WTC11 (cell line): Measurements from ENCODE around the gene CREM. TPM values are rescaled to one million over a fixed set of nuclear protein-coding genes. Genes with fewer than 3 reads are reported as not detected.

Experiments used
- ATAC-seq: fragments of 200-7000 bp; cut with Tn5 transposase; 2 replicates; pipeline ENCODE4 v1.10.0; 2021; ENCODE audit warnings: mild to moderate bottlenecking, moderate library complexity
- CTCF ChIA-PET: fragments of 300-600 bp; sonication (Branson Sonifier 250); formaldehyde crosslinking; loops from one replicate; lab custom pipeline; 2021; ENCODE audit warnings: antibody characterized with exemption; lab: Charles Lee
- POLR2A ChIA-PET: fragments of 350-600 bp; sonication (Branson Sonifier 250); formaldehyde crosslinking; loops from one replicate; lab custom pipeline; 2021; ENCODE audit warnings: antibody characterized with exemption; lab: Charles Lee
- DNase-seq: peaks from one replicate; pipeline ENCODE4 v3.0.0; 2021; ENCODE audit warnings: low spot score
- H3K27ac Mint-ChIP-seq: 2 replicates; pipeline ENCODE4 v1.8.0; 2021; ENCODE audit warnings: mixed read lengths
- H3K27me3 Mint-ChIP-seq: 2 replicates; pipeline ENCODE4 v1.8.0; 2021; ENCODE audit warnings: low read depth, mild to moderate bottlenecking, moderate library complexity, mixed read lengths
- H3K36me3 Mint-ChIP-seq: 2 replicates; pipeline ENCODE4 v1.8.0; 2021; ENCODE audit warnings: mixed read lengths
- H3K4me1 Mint-ChIP-seq: 2 replicates; pipeline ENCODE4 v1.8.0; 2022; ENCODE audit warnings: mixed read lengths
- H3K4me3 Mint-ChIP-seq: 2 replicates; pipeline ENCODE4 v1.8.0; 2021; ENCODE audit warnings: mild to moderate bottlenecking, moderate library complexity, mixed read lengths
- H3K9me3 Mint-ChIP-seq: 2 replicates; pipeline ENCODE4 v1.8.0; 2021; ENCODE audit warnings: mixed read lengths
- ELF4 ChIP-seq: sonication (generic); formaldehyde crosslinking; IDR thresholded peaks from 2 replicates; pipeline ENCODE4 v1.8.1; 2022; ENCODE audit warnings: low read depth, mild to moderate bottlenecking, moderate library complexity, missing genetic modification reagents
- EMX1 ChIP-seq: fragments of 250-450 bp; sonication (Bioruptor Pico); IDR thresholded peaks from 2 replicates; pipeline ENCODE4 v1.8.0; 2021; ENCODE audit warnings: mild to moderate bottlenecking
- FOXP1 ChIP-seq: sonication (generic); formaldehyde crosslinking; IDR thresholded peaks from 2 replicates; pipeline ENCODE4 v1.8.0; 2022; ENCODE audit warnings: missing genetic modification reagents, mild to moderate bottlenecking, moderate library complexity, borderline replicate concordance
- IRF2 ChIP-seq: sonication (generic); formaldehyde crosslinking; IDR thresholded peaks from 2 replicates; pipeline ENCODE4 v1.8.0; 2022; ENCODE audit warnings: low read depth, missing genetic modification reagents, borderline replicate concordance
- JUN ChIP-seq: sonication (generic); formaldehyde crosslinking; IDR thresholded peaks from 2 replicates; pipeline ENCODE4 v1.8.0; 2023; ENCODE audit warnings: mild to moderate bottlenecking, missing genetic modification reagents
- MYBL2 ChIP-seq: sonication (generic); formaldehyde crosslinking; IDR thresholded peaks from 2 replicates; pipeline ENCODE4 v1.8.1; 2023; ENCODE audit warnings: mild to moderate bottlenecking, moderate library complexity, missing genetic modification reagents
- OVOL2 ChIP-seq: fragments of 250-450 bp; sonication (Bioruptor Pico); IDR thresholded peaks from 2 replicates; pipeline ENCODE4 v1.9.0; 2021; ENCODE audit warnings: mild to moderate bottlenecking, borderline replicate concordance
- TCF7 ChIP-seq: sonication (generic); formaldehyde crosslinking; IDR thresholded peaks from 2 replicates; pipeline ENCODE4 v1.8.0; 2022; ENCODE audit warnings: mild to moderate bottlenecking, low read depth, missing genetic modification reagents, moderate library complexity
- TEAD1 ChIP-seq: sonication (generic); formaldehyde crosslinking; IDR thresholded peaks from 2 replicates; pipeline ENCODE4 v1.8.0; 2022; ENCODE audit warnings: mild to moderate bottlenecking, missing genetic modification reagents
- ZNF138 ChIP-seq: sonication (generic); formaldehyde crosslinking; conservative IDR thresholded peaks from 2 replicates; pipeline ENCODE4 v1.8.1; 2022; ENCODE audit warnings: mild to moderate bottlenecking, moderate library complexity, missing genetic modification reagents
- ZNF317 ChIP-seq: sonication (generic); formaldehyde crosslinking; IDR thresholded peaks from 2 replicates; pipeline ENCODE4 v1.8.1; 2023; ENCODE audit warnings: low read depth, mild to moderate bottlenecking, moderate library complexity, missing genetic modification reagents, borderline replicate concordance
- ZNF416 ChIP-seq: fragments of 250-450 bp; sonication (Bioruptor Pico); IDR thresholded peaks from 2 replicates; pipeline ENCODE4 v1.9.0; 2021; ENCODE audit warnings: mild to moderate bottlenecking, inconsistent platforms
- total RNA-seq: library from RNA; stranded (reverse); gene quantifications from 3 replicates; pipeline ENCODE4 v1.2.3, GENCODE V29; 2021
- TF ChIP-seq, protein P1 (sequence below): sonication (generic); formaldehyde crosslinking; IDR thresholded peaks from 2 replicates; pipeline ENCODE4 v1.8.1; 2023; ENCODE audit warnings: mild to moderate bottlenecking, missing genetic modification reagents
- TF ChIP-seq, protein P2 (sequence below): sonication (generic); formaldehyde crosslinking; IDR thresholded peaks from 2 replicates; pipeline ENCODE4 v1.8.0; 2022; ENCODE audit warnings: mild to moderate bottlenecking, missing genetic modification reagents
- TF ChIP-seq, protein P3 (sequence below): fragments of 200-600 bp; IDR thresholded peaks from 2 replicates; pipeline ENCODE4 v1.8.0; 2022; ENCODE audit warnings: antibody characterized with exemption
- TF ChIP-seq, protein P4 (sequence below): fragments of 250-450 bp; sonication (Bioruptor Pico); IDR thresholded peaks from 2 replicates; pipeline ENCODE4 v1.9.0; 2021; ENCODE audit warnings: mild to moderate bottlenecking
- TF ChIP-seq, protein P5 (sequence below): fragments of 250-450 bp; sonication (Bioruptor Pico); conservative IDR thresholded peaks from 2 replicates; pipeline ENCODE4 v1.9.0; 2021; ENCODE audit warnings: mild to moderate bottlenecking
- TF ChIP-seq, protein P6 (sequence below): fragments of 250-450 bp; sonication (Bioruptor Pico); IDR thresholded peaks from 2 replicates; pipeline ENCODE4 v1.8.0; 2021; ENCODE audit warnings: mild to moderate bottlenecking
- TF ChIP-seq, protein P7 (sequence below): sonication (generic); formaldehyde crosslinking; IDR thresholded peaks from 2 replicates; pipeline ENCODE4 v1.8.1; 2023; ENCODE audit warnings: mild to moderate bottlenecking, moderate library complexity, missing genetic modification reagents
- TF ChIP-seq, protein P8 (sequence below): sonication (generic); formaldehyde crosslinking; IDR thresholded peaks from 2 replicates; pipeline ENCODE4 v1.8.1; 2022; ENCODE audit warnings: mild to moderate bottlenecking, moderate library complexity, missing genetic modification reagents
- TF ChIP-seq, protein P9 (sequence below): sonication (generic); formaldehyde crosslinking; IDR thresholded peaks from 2 replicates; pipeline ENCODE4 v1.8.0; 2023; ENCODE audit warnings: missing genetic modification reagents

Gene CREM
- total RNA-seq, 1 experiment from 2014 or later: 23.6 TPM

DNA sequence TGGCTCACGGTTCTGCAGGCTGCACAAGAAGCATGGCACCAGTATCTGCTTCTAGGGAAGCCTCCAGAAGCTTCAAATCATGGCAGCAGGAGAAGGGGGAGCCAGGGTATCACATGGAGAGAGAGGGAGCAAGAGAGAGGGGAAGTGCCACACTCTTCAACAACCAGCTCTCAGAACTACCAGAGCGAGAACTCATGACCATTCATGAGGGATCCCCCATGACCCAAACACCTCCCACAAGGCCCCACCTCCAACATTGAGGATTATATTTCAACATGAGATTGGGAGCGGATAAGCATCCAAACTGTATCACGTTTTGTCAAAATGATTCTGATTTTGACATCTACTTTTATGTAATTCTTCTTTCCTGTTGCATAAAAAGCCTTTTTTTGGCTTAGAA lies 38.5 kb downstream of the CREM start (continued):
- TF ChIP-seq, protein P1, sequence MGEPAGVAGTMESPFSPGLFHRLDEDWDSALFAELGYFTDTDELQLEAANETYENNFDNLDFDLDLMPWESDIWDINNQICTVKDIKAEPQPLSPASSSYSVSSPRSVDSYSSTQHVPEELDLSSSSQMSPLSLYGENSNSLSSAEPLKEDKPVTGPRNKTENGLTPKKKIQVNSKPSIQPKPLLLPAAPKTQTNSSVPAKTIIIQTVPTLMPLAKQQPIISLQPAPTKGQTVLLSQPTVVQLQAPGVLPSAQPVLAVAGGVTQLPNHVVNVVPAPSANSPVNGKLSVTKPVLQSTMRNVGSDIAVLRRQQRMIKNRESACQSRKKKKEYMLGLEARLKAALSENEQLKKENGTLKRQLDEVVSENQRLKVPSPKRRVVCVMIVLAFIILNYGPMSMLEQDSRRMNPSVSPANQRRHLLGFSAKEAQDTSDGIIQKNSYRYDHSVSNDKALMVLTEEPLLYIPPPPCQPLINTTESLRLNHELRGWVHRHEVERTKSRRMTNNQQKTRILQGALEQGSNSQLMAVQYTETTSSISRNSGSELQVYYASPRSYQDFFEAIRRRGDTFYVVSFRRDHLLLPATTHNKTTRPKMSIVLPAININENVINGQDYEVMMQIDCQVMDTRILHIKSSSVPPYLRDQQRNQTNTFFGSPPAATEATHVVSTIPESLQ: no peak
- TF ChIP-seq, protein P2, sequence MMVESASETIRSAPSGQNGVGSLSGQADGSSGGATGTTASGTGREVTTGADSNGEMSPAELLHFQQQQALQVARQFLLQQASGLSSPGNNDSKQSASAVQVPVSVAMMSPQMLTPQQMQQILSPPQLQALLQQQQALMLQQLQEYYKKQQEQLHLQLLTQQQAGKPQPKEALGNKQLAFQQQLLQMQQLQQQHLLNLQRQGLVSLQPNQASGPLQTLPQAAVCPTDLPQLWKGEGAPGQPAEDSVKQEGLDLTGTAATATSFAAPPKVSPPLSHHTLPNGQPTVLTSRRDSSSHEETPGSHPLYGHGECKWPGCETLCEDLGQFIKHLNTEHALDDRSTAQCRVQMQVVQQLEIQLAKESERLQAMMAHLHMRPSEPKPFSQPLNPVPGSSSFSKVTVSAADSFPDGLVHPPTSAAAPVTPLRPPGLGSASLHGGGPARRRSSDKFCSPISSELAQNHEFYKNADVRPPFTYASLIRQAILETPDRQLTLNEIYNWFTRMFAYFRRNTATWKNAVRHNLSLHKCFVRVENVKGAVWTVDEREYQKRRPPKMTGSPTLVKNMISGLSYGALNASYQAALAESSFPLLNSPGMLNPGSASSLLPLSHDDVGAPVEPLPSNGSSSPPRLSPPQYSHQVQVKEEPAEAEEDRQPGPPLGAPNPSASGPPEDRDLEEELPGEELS (CRISPR knock-in tag): no peak
- no peak for TF ChIP-seq TCF7 (CRISPR knock-in tag)
- TF ChIP-seq IRF2 (CRISPR knock-in tag): no peak
- TF ChIP-seq OVOL2 (CRISPR knock-in tag): no peak
- no peak for TF ChIP-seq MYBL2
- no peak for TF ChIP-seq ZNF138
- no peak for TF ChIP-seq JUN (CRISPR knock-in tag)
- no peak for TF ChIP-seq EMX1 (CRISPR knock-in tag)

DNA sequence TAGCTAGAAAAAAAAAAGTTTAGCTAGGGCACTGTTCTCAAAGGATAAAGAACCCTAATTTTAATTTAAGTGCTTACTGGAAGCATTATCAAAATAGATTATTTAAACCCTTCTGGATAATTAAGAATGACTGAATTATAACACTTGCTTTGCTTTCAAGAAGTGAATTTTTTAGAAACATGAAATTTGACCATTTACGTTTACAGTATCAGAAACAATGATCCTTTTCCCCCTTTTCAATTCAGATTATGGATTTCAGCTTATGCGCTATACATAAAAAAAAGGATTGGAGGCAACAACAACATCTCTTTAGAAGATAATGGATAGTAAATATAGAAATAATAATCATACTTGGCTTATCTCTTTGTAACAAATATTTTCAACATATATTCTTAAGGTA lies 39.2 kb downstream of the CREM start:
- peaks cover 16% of the 10 kb centered on the region for H3K9me3 Mint-ChIP-seq
- no peak overlapping the region for H3K27ac Mint-ChIP-seq
- TF ChIP-seq, protein P3, sequence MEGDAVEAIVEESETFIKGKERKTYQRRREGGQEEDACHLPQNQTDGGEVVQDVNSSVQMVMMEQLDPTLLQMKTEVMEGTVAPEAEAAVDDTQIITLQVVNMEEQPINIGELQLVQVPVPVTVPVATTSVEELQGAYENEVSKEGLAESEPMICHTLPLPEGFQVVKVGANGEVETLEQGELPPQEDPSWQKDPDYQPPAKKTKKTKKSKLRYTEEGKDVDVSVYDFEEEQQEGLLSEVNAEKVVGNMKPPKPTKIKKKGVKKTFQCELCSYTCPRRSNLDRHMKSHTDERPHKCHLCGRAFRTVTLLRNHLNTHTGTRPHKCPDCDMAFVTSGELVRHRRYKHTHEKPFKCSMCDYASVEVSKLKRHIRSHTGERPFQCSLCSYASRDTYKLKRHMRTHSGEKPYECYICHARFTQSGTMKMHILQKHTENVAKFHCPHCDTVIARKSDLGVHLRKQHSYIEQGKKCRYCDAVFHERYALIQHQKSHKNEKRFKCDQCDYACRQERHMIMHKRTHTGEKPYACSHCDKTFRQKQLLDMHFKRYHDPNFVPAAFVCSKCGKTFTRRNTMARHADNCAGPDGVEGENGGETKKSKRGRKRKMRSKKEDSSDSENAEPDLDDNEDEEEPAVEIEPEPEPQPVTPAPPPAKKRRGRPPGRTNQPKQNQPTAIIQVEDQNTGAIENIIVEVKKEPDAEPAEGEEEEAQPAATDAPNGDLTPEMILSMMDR: no peak
- TF ChIP-seq, protein P4, sequence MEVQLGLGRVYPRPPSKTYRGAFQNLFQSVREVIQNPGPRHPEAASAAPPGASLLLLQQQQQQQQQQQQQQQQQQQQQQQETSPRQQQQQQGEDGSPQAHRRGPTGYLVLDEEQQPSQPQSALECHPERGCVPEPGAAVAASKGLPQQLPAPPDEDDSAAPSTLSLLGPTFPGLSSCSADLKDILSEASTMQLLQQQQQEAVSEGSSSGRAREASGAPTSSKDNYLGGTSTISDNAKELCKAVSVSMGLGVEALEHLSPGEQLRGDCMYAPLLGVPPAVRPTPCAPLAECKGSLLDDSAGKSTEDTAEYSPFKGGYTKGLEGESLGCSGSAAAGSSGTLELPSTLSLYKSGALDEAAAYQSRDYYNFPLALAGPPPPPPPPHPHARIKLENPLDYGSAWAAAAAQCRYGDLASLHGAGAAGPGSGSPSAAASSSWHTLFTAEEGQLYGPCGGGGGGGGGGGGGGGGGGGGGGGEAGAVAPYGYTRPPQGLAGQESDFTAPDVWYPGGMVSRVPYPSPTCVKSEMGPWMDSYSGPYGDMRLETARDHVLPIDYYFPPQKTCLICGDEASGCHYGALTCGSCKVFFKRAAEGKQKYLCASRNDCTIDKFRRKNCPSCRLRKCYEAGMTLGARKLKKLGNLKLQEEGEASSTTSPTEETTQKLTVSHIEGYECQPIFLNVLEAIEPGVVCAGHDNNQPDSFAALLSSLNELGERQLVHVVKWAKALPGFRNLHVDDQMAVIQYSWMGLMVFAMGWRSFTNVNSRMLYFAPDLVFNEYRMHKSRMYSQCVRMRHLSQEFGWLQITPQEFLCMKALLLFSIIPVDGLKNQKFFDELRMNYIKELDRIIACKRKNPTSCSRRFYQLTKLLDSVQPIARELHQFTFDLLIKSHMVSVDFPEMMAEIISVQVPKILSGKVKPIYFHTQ (CRISPR knock-in tag): no peak
- TF ChIP-seq, protein P5, sequence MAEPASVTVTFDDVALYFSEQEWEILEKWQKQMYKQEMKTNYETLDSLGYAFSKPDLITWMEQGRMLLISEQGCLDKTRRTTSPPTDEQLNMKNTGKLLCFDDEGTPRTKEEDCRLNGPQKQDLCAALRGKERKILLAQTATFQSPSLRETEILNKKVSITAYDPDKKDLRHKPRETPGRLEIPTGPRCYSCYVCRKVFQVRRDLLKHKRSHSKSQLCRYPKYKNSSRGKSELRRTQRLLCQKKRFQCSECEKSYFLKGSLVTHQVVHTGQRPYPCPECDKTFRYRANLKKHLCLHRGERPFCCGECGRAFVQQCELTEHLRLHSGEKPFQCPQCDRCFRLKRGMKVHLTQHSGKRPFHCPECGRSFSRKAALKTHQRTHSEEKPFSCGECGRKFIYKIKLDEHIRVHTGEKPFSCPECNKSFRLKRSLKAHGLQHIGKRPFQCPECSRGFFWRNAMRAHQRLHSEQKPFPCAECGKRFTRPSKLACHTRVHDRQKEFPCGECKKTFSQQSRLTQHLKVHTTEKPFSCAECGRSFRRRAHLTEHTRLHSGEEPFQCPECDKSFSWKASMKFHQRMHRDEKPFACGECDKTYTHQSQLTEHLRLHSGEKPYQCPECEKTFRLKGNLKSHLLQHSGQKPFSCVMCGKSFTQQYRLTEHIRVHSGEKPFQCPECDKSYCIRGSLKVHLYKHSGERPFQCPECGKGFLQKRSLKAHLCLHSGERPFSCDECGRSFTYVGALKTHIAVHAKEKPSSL (CRISPR knock-in tag): no peak
- TF ChIP-seq FOXP1 (no peak), ZNF416 (CRISPR knock-in tag) (no peak), TEAD1 (no peak), ZNF317 (CRISPR knock-in tag) (no peak), ELF4 (no peak)
- TF ChIP-seq, protein P6, sequence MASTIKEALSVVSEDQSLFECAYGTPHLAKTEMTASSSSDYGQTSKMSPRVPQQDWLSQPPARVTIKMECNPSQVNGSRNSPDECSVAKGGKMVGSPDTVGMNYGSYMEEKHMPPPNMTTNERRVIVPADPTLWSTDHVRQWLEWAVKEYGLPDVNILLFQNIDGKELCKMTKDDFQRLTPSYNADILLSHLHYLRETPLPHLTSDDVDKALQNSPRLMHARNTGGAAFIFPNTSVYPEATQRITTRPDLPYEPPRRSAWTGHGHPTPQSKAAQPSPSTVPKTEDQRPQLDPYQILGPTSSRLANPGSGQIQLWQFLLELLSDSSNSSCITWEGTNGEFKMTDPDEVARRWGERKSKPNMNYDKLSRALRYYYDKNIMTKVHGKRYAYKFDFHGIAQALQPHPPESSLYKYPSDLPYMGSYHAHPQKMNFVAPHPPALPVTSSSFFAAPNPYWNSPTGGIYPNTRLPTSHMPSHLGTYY (CRISPR knock-in tag): no peak
- TF ChIP-seq, protein P7, sequence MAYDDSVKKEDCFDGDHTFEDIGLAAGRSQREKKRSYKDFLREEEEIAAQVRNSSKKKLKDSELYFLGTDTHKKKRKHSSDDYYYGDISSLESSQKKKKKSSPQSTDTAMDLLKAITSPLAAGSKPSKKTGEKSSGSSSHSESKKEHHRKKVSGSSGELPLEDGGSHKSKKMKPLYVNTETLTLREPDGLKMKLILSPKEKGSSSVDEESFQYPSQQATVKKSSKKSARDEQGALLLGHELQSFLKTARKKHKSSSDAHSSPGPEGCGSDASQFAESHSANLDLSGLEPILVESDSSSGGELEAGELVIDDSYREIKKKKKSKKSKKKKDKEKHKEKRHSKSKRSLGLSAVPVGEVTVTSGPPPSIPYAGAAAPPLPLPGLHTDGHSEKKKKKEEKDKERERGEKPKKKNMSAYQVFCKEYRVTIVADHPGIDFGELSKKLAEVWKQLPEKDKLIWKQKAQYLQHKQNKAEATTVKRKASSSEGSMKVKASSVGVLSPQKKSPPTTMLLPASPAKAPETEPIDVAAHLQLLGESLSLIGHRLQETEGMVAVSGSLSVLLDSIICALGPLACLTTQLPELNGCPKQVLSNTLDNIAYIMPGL (CRISPR knock-in tag): no peak
- TF ChIP-seq, protein P8, sequence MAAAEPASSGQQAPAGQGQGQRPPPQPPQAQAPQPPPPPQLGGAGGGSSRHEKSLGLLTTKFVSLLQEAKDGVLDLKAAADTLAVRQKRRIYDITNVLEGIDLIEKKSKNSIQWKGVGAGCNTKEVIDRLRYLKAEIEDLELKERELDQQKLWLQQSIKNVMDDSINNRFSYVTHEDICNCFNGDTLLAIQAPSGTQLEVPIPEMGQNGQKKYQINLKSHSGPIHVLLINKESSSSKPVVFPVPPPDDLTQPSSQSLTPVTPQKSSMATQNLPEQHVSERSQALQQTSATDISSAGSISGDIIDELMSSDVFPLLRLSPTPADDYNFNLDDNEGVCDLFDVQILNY (CRISPR knock-in tag): no peak
- TF ChIP-seq, protein P9, sequence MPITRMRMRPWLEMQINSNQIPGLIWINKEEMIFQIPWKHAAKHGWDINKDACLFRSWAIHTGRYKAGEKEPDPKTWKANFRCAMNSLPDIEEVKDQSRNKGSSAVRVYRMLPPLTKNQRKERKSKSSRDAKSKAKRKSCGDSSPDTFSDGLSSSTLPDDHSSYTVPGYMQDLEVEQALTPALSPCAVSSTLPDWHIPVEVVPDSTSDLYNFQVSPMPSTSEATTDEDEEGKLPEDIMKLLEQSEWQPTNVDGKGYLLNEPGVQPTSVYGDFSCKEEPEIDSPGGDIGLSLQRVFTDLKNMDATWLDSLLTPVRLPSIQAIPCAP (CRISPR knock-in tag): no peak

More for the DNA sequence above, 39.2 kb downstream of the CREM start:
- ATAC-seq: no peak
- H3K4me1 Mint-ChIP-seq: 0 out of 2 replicates have a peak, but pooled peaks cover 3% of the 10 kb centered on the region
- peaks cover 6% of the 10 kb centered on the region; the same call in 1 of the 2 replicates for H3K36me3 Mint-ChIP-seq
- H3K27me3 Mint-ChIP-seq: no peaks in the 10 kb centered on the region
- H3K4me3 Mint-ChIP-seq: no peak overlapping the region
- DNase-seq: no peak
- ChIA-PET POLR2A (no interaction called here), CTCF (interaction anchor here (4.1 kb wide), 1 partner anchor 30 kb away, joined by 15 read pairs; no protein-coding TSS in a partner anchor)
